AG09309 (cell line): ENCODE measurements around the gene GAL3ST2.

ENCODE experiments used
- DNase-seq: peaks from one replicate; pipeline ENCODE4 v3.0.0-alpha.2; 2010; ENCODE audit warnings: low read depth
- H3K4me3 ChIP-seq: 2 replicates; pipeline ENCODE4 v1.5.1; 2011; ENCODE audit warnings: mild to moderate bottlenecking, low read depth, low read length, moderate library complexity; ENCODE audit not compliant: control insufficient read depth
- TF ChIP-seq, protein P1 (sequence below): IDR thresholded peaks from 2 replicates; pipeline ENCODE4 v1.5.1; 2011; ENCODE audit warnings: mild to moderate bottlenecking, low read depth, low read length, inconsistent platforms; ENCODE audit not compliant: insufficient read depth, control insufficient read depth; ENCODE audit errors: missing control alignments

GAL3ST2 gene

DNA sequence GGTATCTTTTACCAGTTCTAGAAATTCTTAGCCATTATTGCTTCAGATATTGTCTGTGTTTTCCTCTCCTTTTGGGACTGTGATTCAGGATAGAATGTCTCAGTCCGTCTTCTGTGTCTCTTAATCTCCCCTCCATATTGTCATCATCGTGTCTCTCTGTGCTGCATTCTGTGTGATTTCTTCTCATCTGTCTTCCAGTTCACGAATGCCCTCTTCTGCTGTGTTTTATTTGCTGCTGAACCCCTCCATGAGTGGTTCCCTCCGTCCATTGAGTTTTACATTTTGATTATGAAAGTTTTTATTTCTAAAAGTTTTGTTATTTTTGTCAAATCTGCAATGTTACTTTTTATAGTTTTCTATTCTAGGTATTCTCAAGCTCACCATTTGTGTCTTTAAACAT, 30.5 kb upstream of the GAL3ST2 start:
- no peak for DNase-seq
- TF ChIP-seq, protein P1, sequence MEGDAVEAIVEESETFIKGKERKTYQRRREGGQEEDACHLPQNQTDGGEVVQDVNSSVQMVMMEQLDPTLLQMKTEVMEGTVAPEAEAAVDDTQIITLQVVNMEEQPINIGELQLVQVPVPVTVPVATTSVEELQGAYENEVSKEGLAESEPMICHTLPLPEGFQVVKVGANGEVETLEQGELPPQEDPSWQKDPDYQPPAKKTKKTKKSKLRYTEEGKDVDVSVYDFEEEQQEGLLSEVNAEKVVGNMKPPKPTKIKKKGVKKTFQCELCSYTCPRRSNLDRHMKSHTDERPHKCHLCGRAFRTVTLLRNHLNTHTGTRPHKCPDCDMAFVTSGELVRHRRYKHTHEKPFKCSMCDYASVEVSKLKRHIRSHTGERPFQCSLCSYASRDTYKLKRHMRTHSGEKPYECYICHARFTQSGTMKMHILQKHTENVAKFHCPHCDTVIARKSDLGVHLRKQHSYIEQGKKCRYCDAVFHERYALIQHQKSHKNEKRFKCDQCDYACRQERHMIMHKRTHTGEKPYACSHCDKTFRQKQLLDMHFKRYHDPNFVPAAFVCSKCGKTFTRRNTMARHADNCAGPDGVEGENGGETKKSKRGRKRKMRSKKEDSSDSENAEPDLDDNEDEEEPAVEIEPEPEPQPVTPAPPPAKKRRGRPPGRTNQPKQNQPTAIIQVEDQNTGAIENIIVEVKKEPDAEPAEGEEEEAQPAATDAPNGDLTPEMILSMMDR, result no peak
- H3K4me3 ChIP-seq, result no peak overlapping the region

DNA sequence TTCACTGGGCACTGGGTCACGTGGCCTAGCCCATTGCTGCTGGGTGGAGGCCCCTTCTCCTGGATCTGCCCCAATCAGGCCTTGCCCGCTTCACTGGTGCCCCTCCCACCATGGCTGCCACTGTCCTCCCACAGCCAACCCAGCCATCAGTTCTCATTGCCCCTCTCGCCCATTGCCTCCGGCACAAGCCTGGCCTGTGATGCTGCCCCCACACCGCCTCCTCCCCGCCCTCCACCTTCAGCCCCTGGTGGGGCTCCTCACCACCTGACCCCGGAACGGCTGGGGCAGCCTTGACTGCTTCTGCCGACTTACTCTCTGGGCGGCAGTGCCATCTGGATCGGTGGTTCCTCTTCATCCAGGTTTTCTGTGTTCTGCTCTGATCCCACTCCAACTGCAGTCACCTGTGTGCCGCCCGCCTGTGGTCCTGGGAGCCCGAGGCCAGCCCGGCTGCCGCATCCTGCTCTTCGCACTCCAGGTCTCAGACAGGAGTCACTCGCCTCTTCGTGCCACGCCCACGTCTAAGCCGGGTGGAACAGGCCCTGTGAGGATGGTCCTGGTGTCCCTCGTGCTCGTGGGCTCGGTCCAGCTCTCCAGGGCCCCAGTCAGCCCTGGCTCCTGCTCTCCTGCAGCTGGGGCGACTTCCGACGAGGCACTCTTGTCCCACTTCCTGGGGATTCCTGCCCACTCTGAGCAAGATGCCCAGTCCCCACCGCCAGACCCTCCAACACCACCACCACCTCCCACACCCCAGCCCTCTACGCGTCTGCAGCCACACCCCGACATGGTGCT, 28.0 kb upstream of the GAL3ST2 start:
- no peak for DNase-seq
- no peak overlapping the region for H3K4me3 ChIP-seq
- TF ChIP-seq, protein P1, result no peak

DNA sequence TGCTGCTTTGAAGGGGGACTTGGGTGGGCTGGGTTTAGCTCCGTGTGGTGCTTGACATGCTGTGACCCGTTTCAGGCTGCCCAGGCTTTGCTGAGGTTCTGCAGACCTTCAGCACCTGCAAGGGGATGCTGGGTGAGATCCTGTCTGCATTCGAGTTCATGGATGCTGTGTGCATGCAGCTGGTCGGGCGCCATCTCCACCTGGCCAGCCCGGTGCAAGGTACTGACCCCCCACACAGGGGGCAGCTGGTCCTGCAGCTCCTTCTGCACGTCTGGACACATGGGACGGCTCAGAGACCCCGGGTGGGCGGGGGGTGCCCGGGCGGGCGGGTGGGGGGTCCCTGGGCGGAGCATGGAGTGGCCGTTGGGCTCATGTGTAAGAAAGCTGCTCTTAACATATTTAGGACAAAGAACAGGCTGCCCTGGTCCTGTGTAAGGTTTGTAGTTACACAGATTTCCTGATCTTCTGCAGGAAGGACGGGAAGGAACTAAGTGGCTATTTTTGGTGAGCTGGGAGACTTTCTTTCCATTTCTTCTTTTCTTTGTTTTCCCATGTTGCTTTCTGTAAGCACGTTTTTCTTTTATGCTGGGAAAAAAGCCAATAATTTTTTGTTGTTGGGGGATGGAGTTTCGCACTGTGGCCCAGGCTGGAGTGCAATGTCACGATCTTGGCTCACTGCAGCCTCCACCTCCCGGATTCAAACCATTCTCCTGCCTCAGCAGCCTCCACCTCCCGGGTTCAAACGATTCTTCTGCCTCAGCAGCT, 26.4 kb upstream of the GAL3ST2 start:
- H3K4me3 ChIP-seq, result no peak overlapping the region
- TF ChIP-seq, protein P1, result no peak
- no peak for DNase-seq

DNA sequence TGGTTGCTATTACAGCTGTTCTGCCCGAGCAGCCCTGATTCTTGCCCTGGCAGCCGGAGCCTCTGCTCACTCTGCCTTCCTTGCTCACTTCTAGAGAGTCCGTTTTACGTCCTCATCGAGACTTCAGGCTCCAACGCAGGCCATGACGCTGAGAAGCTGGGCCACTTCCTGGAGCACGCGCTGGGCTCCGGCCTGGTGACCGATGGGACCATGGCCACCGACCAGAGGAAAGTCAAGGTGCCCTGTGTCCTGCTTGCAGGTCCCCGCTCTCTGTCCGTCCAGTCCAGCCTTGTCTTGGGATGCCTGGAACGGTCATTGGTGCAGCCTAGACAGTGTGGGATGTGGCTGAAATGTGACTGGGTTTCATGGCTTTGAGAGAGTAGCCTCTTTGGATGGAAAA, 25.5 kb upstream of the GAL3ST2 start:
- TF ChIP-seq, protein P1, result no peak
- H3K4me3 ChIP-seq, result no peak overlapping the region
- no peak for DNase-seq

DNA sequence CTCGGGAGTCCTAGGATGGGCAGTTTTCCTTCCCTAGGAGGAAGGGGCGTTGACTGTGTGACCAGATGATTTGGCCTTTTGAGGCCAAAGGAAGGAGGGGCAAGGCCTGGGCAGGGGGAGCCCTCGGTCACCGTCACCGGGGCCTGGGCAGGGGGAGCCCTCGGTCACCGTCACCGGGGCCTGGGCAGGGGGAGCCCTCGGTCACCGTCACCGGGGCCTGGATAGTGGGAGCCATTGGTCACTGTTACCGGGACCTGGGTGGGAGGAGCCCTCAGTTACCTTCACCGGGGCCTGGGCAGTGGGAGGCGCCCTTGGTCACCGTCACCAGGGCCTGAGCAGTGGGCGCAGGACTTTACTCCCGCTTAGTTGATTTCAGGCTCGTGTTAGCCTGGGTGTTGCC, 24.8 kb upstream of the GAL3ST2 start:
- TF ChIP-seq, protein P1, result no peak
- H3K4me3 ChIP-seq, result no peak overlapping the region
- DNase-seq, result no peak

DNA sequence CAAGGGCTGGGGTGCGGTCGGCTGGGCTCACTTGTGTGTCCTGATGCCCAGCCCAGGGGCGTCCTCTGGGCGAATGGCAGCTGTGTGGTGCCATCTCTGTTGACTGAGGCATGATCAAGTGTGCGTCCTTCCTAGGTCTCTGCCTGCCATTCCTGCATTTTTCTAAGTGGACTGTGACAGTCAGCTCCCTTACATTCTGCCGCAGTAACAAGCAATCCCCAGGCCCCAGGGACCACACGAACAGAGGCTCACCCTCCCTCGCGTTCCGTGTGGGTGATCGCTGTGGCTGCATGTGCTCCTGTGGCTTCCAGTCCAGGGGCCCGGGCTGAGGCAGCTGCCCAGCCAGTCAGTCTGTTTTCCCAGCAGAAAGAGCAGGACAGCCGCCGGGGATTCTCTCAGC, 24.4 kb upstream of the GAL3ST2 start:
- TF ChIP-seq, protein P1, result no peak
- no peak overlapping the region for H3K4me3 ChIP-seq
- no peak for DNase-seq
